GM19238 (cell line): Measurements from ENCODE around the gene PLAU.
"Not testable (repeated sequence)": the region's sequence is repeated elsewhere in the genome, so short reads cannot be mapped to it uniquely, and the experiment has no call there.

Experiments used
- DNase-seq: peaks from one replicate; pipeline ENCODE4 v3.0.0; 2011; ENCODE audit warnings: low spot score; ENCODE audit not compliant: insufficient read length

Gene PLAU

GRCh38 chr10:73897693-73898092 is 13.2 kb upstream of the PLAU start:
- DNase-seq, result no peak

- no peak for DNase-seq
These were observed 12.1 kb upstream of the PLAU start for GRCh38 chr10:73898730-73899410.

- DNase-seq, result no peak
These were observed 11.5 kb upstream of the PLAU start for GRCh38 chr10:73899423-73899822.

- DNase-seq, result no peak
These were observed 10.9 kb upstream of the PLAU start for GRCh38 chr10:73900064-73900463.

GRCh38 chr10:73901261-73901660 is 9.7 kb upstream of the PLAU start:
- DNase-seq, result no peak

GRCh38 chr10:73902351-73902750 is 8.6 kb upstream of the PLAU start:
- no peak for DNase-seq

GRCh38 chr10:73905256-73906020 is 5.5 kb upstream of the PLAU start:
- no peak for DNase-seq

GRCh38 chr10:73906524-73907447 is 4.1 kb upstream of the PLAU start:
- DNase-seq, result no peak

- DNase-seq, result no peak
These were observed 3.0 kb upstream of the PLAU start for GRCh38 chr10:73907841-73908517.

- DNase-seq, result peak; percentile 62
These were observed 1.9 kb upstream of the PLAU start for GRCh38 chr10:73908853-73909539.

- no peak for DNase-seq
These were observed 1.3 kb upstream of the PLAU start for GRCh38 chr10:73909540-73910115.

- no peak for DNase-seq
These were observed 550 bp upstream of the PLAU start for GRCh38 chr10:73910401-73910763.

- no peak for DNase-seq
These were observed 647 bp downstream of the PLAU start for GRCh38 chr10:73911553-73912004.

- DNase-seq, result no peak
These were observed 3.1 kb downstream of the PLAU start for GRCh38 chr10:73914036-73914435.

- no peak for DNase-seq
These were observed 4.4 kb downstream of the PLAU start for GRCh38 chr10:73915206-73915851.

GRCh38 chr10:73916761-73917470 is 6.0 kb downstream of the PLAU start:
- DNase-seq, result no peak

- DNase-seq, result no peak
These were observed 6.8 kb downstream of the PLAU start for GRCh38 chr10:73917566-73918305.

GRCh38 chr10:73919481-73919880 is 8.5 kb downstream of the PLAU start:
- DNase-seq, result not testable (repeated sequence)
